Neutrophil (primary cell): Measurements from ENCODE around the gene CYB5R4.

Source experiments
- H3K27ac ChIP-seq: fragments of 200-600 bp; sonication (generic); 2 replicates; pipeline ENCODE4 v1.5.1; 2016; ENCODE audit warnings: mild to moderate bottlenecking, moderate library complexity
- H3K27me3 ChIP-seq: fragments of 200-600 bp; sonication (generic); 2 replicates; pipeline ENCODE4 v1.6.0; 2016; ENCODE audit warnings: mild to moderate bottlenecking
- H3K36me3 ChIP-seq: fragments of 200-600 bp; sonication (generic); 2 replicates; pipeline ENCODE4 v1.5.1; 2017
- H3K4me1 ChIP-seq, 2 experiments: fragments of 200-600 bp in 1 of 2; sonication (generic) in 1 of 2; 1 replicate in 1 of 2; 2 replicates in 1 of 2; pipeline versions ENCODE4 v1.5.1 to v1.6.1; 2013 to 2016; ENCODE audit warnings: low read depth in 1 of 2, low read length in 1 of 2, mild to moderate bottlenecking in 1 of 2, moderate library complexity in 1 of 2; ENCODE audit not compliant: control insufficient read depth in 1 of 2, insufficient read depth in 1 of 2
- H3K4me3 ChIP-seq, 2 experiments: fragments of 200-600 bp in 1 of 2; sonication (generic) in 1 of 2; 1 replicate in 1 of 2; 2 replicates in 1 of 2; pipeline ENCODE4 v1.5.1; 2013 to 2016; ENCODE audit warnings: low read depth in 1 of 2, low read length in 1 of 2, mild to moderate bottlenecking in 1 of 2, moderate library complexity in 1 of 2
- H3K9me3 ChIP-seq: fragments of 200-600 bp; sonication (generic); 2 replicates; pipeline ENCODE4 v1.5.1; 2016
- TF ChIP-seq, protein P1 (sequence below): fragments of 200-600 bp; sonication (generic); IDR thresholded peaks from 2 replicates; pipeline ENCODE4 v1.5.1; 2016; ENCODE audit warnings: antibody characterized with exemption

The CYB5R4 gene

GRCh38 chr6:83976871-83977270, 117.4 kb downstream of the CYB5R4 start:
- H3K27ac ChIP-seq, result no peak overlapping the region
- H3K4me1 ChIP-seq, result no peaks in the 10 kb centered on the region
- no peaks in the 10 kb centered on the region for H3K36me3 ChIP-seq

DNA sequence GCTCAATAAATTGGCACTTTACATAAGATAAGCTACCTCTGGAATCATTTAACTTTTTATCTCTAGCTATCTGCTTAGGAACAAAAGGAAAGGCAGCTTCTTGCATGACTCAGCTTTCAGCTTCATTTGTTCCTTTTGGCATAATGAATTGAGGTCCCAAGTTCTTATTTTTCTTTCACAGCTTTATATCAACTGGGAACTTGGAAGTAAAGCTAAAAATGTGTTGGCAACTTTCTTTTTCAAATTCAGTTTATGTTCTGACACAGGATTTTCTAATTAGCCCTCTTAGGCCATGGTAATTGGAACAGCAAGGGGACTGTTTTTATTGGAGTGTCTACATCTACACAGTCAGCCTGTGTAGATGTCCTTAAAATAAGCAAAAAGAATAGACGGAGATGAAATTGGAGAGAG, 118.8 kb downstream of the CYB5R4 start:
- Histone ChIP-seq H3K4me3 (no peak overlapping the region), H3K9me3 (no peaks in the 10 kb centered on the region), H3K27ac (no peak overlapping the region), H3K36me3 (no peaks in the 10 kb centered on the region), H3K27me3 (no peaks in the 10 kb centered on the region), H3K4me1 (no peaks in the 10 kb centered on the region)
- TF ChIP-seq, protein P1, sequence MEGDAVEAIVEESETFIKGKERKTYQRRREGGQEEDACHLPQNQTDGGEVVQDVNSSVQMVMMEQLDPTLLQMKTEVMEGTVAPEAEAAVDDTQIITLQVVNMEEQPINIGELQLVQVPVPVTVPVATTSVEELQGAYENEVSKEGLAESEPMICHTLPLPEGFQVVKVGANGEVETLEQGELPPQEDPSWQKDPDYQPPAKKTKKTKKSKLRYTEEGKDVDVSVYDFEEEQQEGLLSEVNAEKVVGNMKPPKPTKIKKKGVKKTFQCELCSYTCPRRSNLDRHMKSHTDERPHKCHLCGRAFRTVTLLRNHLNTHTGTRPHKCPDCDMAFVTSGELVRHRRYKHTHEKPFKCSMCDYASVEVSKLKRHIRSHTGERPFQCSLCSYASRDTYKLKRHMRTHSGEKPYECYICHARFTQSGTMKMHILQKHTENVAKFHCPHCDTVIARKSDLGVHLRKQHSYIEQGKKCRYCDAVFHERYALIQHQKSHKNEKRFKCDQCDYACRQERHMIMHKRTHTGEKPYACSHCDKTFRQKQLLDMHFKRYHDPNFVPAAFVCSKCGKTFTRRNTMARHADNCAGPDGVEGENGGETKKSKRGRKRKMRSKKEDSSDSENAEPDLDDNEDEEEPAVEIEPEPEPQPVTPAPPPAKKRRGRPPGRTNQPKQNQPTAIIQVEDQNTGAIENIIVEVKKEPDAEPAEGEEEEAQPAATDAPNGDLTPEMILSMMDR, result no peak

More at GRCh38 chr6:83976871-83977270, 117.4 kb downstream of the CYB5R4 start:
- Histone ChIP-seq H3K4me3 (no peak overlapping the region), H3K9me3 (no peaks in the 10 kb centered on the region), H3K27me3 (no peaks in the 10 kb centered on the region)
- TF ChIP-seq, protein P1, result no peak

- Histone ChIP-seq H3K4me3 (no peak overlapping the region), H3K4me1 (no peaks in the 10 kb centered on the region), H3K9me3 (no peaks in the 10 kb centered on the region), H3K27ac (no peak overlapping the region), H3K27me3 (no peaks in the 10 kb centered on the region), H3K36me3 (no peaks in the 10 kb centered on the region)
- TF ChIP-seq, protein P1, result no peak
Measured at GRCh38 chr6:83978997-83979396, 119.5 kb downstream of the CYB5R4 start.

GRCh38 chr6:83984411-83984810, 124.9 kb downstream of the CYB5R4 start:
- no peaks in the 10 kb centered on the region for H3K9me3 ChIP-seq
- H3K27me3 ChIP-seq, result no peaks in the 10 kb centered on the region
- TF ChIP-seq, protein P1, result no peak
- H3K36me3 ChIP-seq, result no peaks in the 10 kb centered on the region
- no peaks in the 10 kb centered on the region for H3K4me1 ChIP-seq
- no peak overlapping the region for H3K27ac ChIP-seq
- H3K4me3 ChIP-seq, result no peak overlapping the region

DNA sequence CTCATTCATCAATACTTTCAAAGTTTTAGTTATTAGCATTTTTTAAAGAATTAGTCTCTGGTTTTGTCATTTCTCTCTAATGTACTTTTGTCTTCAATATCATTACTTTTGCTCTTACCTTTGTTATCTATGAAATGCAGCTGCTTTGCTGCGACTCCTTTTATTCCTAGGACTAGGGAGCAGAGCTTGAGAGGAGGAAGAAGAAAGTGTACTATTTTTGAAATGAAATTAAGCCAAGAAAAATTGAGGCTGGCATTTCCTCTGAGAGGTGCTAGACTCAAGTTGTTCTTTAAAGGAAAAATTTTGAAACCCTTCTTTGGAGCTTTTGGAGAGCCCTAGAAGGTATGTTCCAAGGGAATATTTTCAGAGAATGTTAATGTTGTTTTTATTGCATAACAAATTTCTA, 125.8 kb downstream of the CYB5R4 start:
- Histone ChIP-seq H3K9me3 (no peaks in the 10 kb centered on the region), H3K27me3 (no peaks in the 10 kb centered on the region), H3K36me3 (no peaks in the 10 kb centered on the region), H3K4me1 (no peaks in the 10 kb centered on the region), H3K4me3 (no peak overlapping the region), H3K27ac (no peak overlapping the region)
- TF ChIP-seq, protein P1, result no peak

- no peak overlapping the region for H3K27ac ChIP-seq
- no peaks in the 10 kb centered on the region for H3K4me1 ChIP-seq
- TF ChIP-seq, protein P1, result no peak
- no peaks in the 10 kb centered on the region for H3K27me3 ChIP-seq
- H3K36me3 ChIP-seq, result no peaks in the 10 kb centered on the region
- no peak overlapping the region for H3K4me3 ChIP-seq
- H3K9me3 ChIP-seq, result no peaks in the 10 kb centered on the region
Measured at GRCh38 chr6:83985715-83986114, 126.2 kb downstream of the CYB5R4 start.
